GM21367 (cell line): ENCODE data around the gene CEACAM3.
"Not testable (repeated sequence)": the region's sequence is repeated elsewhere in the genome, so short reads cannot be mapped to it uniquely, and the experiment has no call there.

ENCODE experiments used
- ATAC-seq: cut with Tn5 transposase; IDR thresholded peaks from one replicate; pipeline ENCODE4 v1.9.1; 2021; ENCODE audit not compliant: unreplicated experiment

The CEACAM3 gene

DNA sequence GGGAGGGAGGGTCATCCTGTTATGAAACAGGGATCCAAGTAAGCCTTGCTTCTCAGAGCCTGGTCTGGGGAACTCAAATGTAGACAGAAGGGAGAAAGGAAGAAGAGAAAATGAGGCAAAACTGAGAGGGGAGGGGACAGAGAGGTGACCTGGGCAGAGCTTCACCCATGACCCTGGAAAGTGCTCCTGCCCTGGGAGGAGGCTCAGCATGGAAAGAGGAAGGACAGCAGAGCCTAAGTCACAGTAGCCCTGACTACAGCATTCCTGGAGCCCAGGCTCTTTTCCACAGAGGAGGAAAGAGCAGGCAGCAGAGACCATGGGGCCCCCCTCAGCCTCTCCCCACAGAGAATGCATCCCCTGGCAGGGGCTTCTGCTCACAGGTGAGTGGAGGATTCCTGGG, at the start of gene CEACAM3:
Gene CEACAM3, plus strand, starts transcription at position 226 of the 400 bp plus-strand sequence. Its CDS starts 91 bp downstream, at position 317.
- no peak for ATAC-seq

DNA sequence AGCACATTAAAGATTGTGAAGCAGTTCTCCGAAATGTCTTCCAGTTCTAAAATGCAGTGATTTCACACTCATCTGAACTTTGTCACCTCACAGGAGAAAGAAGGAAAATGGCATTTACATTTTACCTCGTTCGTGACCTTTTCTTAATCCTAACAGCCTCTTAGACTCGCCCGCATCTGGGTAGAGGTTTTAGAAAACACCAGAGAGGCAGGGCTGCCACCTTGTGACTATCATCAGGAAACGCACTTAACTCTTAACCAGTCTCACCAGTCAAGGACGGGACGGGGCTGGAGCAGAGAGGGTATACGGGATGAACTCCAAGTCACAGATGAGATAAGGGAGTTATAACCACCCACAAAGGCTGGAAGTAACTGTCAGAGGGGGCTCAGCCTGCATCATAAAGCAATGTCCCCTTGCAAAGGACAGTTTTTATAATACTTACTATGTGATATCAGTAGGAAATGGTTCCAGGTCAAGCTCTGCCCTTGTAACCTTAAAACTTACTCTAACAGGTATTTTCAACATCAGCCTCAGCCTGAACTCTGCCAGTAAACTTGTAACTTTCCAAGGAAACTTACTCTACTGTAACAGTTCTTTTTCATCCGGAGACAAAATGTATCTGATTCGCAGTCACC, 49.7 kb upstream of the CEACAM3 start:
- ATAC-seq = no peak

DNA sequence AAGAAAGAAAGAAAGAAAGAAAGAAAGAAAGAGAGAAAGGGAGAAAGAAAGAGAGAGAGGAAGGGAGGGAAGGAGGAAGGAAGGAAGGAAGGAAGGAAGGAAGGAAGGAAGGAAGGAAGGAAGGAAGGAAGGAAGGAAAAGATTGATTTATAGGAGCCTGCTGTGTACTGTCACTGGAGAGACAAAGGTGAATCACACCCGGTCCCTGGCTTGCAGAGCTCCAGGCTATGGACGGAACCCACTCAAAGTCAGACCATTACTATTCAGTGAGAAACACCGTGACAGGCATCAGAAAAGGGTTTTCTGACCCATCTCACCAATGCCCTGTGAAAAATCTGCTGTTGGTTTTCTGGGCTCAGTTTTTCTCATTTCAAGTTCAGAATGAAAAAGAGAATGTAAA, 48.4 kb upstream of the CEACAM3 start:
- no peak for ATAC-seq

DNA sequence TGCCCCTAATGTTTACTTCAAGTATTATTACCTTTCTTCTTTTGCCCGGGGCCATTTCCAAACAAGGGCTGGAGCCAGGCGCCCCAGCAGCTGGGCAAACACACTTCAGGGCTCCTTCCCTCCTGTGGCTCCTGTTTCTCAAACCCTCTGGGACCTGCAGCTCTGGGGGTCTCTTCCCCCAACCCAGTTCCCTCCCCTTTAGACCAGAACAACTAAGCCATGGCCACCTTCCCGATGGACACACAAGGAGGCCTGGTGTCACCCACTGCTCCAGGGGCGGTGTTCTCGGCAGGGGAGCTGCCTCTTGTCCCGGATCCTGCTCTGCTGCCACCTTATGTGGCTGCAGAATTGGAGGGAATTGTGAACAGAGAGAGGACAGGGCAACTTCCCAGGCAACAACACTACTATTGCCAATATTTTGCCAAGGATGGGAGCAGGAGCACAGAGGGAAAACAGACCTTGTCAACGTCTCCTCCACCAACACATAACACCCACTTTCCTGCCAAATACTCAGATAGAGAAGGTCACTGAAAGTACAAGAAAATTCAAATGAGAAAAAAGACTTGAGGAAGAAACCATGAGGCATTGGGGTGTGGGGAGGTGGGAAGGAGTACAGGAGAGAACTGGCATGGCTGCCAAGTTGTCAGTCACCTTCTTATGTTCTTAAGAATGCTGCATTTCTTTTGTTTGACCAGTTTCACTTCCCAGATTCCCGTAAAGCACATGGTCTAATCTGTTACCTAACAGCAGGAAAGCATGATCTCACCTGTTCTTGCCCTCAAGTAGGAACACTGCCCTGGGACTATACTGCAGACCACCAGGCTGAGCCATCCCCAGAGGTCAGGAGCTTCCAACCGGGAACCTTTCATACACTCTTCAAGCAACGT, 45.9 kb upstream of the CEACAM3 start:
- ATAC-seq = not testable (repeated sequence)

DNA sequence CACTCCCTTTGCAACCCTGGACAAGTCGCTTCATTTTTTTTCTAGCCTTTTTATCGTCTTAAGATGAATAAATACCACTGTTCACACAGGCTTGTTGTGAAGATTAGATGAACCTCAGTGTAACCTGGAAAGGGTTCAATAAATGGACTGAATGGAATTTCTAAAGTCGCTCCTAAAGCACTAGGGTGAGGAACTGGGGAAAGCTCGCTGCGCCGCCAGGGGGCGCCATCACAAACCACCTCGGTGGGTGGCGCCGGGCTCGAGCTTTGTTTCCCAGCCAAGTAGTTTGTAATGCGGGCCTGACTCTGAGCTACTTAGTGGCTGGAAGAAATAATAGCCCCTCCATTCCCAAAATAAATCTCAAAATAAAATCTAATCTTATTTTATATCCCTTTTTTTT, 43.2 kb upstream of the CEACAM3 start:
- ATAC-seq = no peak

DNA sequence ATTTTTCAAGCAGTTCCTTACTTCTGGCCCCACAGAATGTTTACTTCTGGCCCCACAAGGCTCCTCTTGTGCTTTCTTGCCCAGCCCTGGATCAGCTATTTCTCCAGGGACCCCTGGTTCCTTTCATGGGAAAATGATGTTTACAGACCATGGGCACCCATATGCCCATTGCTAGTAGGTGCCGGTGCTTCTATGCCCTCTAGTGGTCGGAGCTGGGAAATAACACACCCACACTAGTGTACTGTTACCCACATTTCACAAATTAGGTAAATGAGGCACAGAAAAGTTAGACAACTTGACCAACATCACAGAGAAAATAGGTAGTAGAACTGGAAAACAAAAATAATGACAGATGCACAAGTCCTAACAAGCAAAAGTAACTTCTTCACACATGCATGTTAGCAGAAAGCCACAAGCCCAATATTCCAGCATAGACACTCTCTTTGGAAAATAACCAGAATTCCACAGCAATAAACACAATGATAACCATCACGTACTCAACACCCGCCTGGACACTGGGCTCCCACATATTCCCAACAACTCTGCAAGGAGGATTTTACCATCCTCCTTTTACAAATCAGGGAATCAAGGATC, 42.4 kb upstream of the CEACAM3 start:
- no peak for ATAC-seq

DNA sequence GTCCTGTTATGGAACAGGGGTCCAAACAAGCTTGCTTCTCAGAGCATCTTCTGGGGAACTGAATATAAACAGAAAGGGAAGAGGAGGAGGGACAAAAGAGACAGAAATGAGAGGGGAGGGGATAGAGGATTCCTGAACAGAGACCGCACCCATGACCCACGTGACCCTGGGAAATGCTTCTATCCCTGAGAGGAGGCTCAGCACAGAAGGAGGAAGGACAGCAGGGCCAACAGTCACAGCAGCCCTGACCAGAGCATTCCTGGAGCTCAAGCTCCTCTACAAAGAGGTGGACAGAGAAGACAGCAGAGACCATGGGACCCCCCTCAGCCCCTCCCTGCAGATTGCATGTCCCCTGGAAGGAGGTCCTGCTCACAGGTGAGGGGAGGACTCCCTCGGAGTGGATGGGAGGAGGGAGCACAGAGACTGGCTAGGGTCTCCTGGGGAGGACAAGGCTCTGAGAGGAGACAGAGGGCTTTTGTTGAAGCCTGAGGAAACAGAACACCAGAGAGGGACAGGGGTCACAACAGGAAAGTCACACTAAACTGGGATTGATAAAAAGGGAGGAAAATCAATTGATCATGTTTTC, 41.0 kb upstream of the CEACAM3 start, which contains the start of gene CEACAM6:
Gene CEACAM6, plus strand, starts transcription at position 203 of the 586 bp plus-strand sequence. Its CDS starts 109 bp downstream, at position 312.
- no peak for ATAC-seq

DNA sequence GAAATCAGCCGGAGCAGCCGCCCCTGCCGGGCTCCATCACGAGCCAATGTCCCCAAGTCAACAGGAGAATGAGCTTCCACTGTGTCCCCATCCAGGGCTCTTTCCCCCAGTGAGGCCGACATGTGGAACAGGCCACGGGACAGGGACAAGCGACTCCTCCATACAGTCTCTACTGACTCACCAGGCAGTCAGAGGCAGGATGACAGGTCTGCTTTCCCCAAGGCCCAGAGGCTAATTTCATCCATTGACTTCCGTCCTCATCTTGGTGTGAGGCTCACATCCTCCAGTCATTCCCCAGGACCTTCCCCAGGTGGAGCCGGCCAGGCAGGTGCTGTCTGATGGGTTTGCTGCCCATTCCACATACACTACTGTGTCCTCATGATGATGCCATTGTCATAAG, 37.5 kb upstream of the CEACAM3 start:
- ATAC-seq = no peak

DNA sequence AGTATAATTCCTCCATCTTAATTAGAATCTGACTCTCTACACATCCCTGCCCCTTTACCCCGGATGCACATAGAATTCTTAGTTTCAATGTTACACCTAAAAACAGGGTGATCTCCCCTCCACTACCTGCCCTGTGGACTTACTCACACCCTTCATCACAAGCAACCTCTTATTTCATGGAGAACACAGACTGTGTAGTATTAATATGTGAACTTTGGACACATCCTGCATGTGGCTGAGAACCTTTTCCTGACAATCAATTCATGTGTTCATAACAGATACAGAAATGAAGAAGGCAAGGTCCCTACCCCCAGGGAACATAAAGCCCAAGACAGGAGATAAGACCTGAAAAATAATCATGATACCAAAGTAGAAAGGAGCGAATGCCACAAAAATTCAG, 29.3 kb upstream of the CEACAM3 start:
- ATAC-seq = no peak

DNA sequence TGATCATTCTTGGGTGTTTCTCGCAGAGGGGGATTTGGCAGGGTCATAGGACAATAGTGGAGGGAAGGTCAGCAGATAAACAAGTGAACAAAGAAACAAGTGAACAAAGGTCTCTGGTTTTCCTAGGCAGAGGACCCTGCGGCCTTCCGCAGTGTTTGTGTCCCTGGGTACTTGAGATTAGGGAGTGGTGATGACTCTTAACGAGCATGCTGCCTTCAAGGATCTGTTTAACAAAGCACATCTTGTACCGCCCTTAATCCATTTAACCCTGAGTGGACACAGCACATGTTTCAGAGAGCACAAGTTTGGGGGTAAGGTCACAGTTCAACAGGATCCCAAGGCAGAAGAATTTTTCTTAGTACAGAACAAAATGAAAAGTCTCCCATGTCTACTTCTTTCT, 28.3 kb upstream of the CEACAM3 start:
- ATAC-seq = not testable (repeated sequence)

DNA sequence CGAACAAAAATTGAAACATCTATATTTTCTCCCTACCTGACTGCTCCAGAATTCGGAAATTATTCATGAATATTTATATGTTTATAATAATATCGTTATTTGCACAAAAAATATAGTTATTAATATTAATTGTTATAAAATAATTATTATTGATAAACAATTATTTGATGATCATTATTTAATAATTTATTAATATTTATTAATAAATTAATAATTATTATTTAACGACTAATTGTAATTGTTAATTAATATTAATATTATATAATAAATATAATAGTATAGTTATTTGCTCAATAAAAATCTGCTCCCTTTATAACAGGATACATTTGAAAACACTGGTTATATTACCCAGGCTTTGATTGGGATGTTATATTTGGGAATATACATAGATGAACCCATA, 26.8 kb upstream of the CEACAM3 start:
- ATAC-seq = no peak

DNA sequence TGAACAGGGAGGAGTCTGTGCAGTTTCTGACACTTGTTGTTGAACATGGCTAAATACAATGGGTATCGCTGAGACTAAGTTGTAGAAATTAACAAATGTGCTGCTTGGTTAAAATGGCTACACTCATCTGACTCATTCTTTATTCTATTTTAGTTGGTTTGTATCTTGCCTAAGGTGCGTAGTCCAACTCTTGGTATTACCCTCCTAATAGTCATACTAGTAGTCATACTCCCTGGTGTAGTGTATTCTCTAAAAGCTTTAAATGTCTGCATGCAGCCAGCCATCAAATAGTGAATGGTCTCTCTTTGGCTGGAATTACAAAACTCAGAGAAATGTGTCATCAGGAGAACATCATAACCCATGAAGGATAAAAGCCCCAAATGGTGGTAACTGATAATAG, 25.0 kb upstream of the CEACAM3 start:
- no peak for ATAC-seq

DNA sequence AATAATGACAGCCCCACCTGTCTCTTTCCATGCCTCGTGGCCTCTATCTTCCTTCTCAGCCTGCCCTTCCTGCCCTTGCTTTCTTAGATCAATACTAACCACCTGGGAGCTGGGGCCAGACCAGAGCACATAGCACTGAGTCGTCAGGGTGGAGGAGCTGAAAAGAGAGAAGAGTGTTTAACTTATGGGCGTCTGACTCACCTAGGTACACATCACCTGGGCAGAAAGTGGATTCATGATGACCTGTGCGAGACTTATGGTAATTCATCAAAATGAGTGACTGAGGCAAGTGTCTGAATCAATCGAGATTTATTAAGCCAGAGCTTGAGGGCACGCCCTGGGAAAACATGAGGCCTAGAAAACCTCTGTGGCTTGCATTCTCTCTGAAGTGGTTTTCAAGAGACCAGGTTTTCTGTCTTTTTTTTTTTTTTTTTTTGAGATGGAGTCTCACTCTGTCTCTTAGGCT, 21.8 kb upstream of the CEACAM3 start:
- no peak for ATAC-seq

DNA sequence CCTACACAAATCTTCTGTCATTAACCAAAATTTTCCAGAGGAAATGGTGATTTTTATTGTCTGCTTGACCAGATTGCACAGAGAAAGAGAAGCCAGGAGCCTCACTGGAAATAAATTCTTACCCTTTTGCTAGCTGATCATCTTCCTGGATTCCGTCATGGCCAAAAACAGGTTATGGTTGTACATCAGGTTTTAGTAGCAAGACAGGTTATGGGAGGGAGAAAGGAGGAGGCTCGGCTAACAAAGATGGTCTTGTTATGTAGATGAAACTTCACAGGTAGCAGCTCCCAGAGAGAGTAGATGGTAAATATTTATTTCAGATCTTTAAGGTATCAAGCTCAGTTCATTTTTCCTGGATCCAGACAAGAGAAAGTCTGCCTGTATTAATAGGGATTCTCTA, 19.7 kb upstream of the CEACAM3 start:
- ATAC-seq = no peak

DNA sequence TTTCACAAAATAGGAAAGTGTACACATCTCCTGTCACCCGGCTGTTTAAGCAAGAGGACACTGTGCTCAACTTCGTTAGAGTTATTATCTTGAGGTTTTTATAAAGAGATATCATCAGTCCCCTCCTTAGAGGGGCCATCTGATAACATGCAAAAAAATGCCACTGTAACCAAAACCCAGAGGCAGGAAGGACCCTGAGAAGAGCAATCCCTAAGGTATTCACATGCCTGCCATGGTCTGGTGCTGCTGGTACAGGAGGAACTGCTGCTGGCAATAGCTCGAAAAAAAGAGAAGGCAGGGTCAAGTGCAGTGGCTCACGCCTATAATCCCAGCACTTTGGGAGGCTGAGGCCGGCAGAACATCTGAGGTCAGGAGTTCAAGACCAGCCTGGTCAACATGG, 12.8 kb upstream of the CEACAM3 start:
- ATAC-seq = no peak

DNA sequence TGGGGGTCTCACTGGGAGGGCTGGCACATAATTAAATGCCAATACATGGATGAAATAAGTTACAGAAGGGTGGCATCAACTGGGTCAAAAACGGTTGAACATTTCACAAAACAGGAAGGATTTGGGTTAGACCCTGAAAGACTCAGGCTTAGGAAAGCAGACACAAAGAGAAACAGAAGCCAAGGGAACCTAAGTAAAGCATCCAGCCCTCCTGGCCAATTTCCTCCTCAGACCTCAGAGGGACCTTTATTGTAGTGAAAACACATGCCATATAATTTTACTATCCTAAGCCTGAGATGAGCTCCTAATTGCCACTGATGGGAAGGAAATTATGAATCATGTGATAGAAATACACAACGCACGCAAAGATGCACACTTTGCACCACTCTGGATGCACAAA, 12.1 kb upstream of the CEACAM3 start:
- no peak for ATAC-seq

DNA sequence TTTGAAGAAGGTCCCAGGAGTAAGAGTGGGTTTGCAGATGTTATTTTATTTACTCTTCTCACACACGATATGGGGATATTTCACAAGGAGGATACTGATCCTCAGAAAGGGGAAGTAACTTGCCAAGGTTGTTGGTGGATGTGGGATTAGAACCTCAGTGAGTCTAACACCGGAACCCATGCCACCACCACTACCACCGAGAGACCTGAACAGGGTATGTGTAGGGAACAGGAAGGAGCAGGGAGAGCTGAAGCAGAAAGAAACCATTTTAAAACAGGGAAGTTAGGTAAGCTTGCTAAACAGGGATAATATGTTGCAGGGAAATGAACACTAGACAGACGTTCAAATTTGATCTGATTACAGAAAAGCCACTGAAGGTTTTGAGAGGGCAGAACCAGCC, 11.6 kb upstream of the CEACAM3 start:
- no peak for ATAC-seq

DNA sequence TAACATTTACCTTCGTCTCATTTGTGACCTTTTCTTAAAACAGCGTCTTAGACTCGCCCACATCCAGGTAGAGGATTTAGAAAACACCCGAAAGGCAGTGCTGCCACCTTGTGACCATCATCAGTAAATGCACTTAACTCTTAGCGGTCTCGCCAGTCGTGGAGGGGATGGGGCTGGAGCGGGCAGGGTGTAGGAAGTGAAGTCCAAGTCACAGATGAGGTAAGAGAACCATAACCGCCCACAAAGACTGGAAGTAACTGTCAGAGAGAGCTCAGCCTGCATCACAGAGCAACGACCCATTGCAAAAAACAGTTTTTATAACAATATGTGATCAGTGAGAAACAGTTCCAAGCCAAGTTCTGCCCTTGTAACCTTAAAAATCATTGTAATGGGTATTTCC, 10.7 kb upstream of the CEACAM3 start:
- no peak for ATAC-seq

DNA sequence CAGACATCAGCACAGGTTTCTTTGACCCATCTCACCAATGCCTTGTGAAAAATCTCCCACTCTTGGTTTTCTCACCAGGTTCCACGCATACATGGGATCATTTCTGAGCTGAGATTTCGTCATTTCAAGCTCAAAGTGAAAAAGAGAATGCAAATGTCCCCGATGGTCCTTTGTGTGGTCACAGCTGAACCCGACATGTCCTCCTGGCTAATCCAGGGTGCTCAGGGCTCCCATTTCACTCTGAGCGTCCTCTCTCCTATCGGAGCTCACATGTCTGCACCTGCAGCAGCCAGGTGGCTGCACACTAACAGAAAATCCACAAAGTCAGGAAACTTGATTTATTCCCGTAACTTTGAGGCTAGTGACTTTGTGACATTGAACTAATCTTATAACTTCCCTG, 9.3 kb upstream of the CEACAM3 start:
- ATAC-seq = no peak

DNA sequence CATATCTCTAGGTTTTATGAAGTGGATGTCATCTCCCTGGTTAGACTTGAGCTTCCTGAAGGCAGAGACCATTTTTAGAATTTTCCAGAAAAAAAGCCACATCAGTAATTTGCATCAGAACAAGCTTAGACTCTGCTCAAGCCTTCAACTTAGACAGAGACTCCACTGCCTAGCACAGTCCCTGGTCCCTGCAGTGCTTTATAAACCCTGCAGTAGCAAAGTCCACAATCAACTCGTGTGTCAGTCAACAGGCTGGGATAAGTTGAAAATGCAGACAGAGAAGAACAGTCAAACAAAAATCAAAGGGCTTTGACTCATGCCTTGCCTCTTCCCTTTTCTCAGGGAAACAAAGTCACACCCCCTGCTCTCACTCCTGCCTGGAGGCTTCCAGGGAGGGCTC, 7.9 kb upstream of the CEACAM3 start:
- ATAC-seq = not testable (repeated sequence)

DNA sequence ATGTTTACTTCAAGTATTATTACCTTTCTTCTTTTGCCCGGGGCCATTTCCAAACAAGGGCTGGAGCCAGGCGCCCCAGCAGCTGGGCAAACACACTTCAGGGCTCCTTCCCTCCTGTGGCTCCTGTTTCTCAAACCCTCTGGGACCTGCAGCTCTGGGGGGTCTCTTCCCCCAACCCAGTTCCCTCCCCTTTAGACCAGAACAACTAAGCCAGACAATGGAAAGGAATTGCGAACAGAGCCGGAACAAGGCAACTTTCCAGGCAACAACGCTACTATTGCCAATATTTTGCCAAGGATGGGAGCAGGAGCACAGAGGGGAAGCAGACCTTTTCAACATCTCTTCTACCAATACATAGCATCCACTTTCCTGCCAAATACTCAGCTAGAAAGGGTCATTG, 7.3 kb upstream of the CEACAM3 start:
- ATAC-seq = not testable (repeated sequence)
